ENCODE results near the gene MED28.

DNA sequence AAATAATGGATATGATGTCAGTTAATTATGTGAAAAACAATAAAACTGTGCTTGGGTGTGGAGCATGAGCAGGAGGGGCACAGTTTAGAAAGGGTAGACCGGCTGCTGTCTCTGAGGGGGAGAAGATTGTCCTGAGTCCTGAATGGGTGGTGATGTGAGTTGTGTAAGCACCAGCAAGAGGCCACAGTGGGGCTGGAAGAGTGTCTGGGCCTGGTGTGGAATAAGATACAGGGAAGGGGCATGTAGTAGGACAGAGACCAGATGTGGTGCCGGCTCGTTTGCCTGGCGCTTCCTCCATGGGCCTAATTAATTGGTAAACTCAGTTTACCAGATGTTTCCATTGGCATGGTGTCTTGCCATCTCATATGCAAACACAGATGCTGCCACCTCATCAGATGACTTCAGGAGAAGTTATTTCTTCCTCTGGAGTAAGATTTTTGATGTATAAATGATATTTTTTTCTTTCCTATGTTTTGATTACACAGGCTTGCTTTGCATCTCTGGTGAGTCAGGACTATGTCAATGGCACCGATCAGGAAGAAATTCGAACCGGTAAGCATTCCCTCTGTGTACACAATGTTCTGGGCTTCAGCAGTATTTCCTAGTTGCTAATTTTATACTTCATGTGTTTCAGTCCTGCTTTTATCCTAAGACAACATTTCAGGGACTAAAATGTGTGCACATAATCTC is 5.1 kb downstream of the MED28 start:
- TF ChIP-seq, protein P1, sequence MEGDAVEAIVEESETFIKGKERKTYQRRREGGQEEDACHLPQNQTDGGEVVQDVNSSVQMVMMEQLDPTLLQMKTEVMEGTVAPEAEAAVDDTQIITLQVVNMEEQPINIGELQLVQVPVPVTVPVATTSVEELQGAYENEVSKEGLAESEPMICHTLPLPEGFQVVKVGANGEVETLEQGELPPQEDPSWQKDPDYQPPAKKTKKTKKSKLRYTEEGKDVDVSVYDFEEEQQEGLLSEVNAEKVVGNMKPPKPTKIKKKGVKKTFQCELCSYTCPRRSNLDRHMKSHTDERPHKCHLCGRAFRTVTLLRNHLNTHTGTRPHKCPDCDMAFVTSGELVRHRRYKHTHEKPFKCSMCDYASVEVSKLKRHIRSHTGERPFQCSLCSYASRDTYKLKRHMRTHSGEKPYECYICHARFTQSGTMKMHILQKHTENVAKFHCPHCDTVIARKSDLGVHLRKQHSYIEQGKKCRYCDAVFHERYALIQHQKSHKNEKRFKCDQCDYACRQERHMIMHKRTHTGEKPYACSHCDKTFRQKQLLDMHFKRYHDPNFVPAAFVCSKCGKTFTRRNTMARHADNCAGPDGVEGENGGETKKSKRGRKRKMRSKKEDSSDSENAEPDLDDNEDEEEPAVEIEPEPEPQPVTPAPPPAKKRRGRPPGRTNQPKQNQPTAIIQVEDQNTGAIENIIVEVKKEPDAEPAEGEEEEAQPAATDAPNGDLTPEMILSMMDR (IDR thresholded peaks at IDR 0.05): no peak
- no peak for TF ChIP-seq POLR2A (IDR thresholded peaks at IDR 0.05)
- no peak for TF ChIP-seq POLR2AphosphoS5 (IDR thresholded peaks at IDR 0.05)

Data from transverse colon (tissue), 4 donors.